ENCODE results near the gene NDUFB7.
A peak's percentile ranks its signal among the peaks of the same experiment; 100 is the strongest.

NDUFB7 gene

DNA sequence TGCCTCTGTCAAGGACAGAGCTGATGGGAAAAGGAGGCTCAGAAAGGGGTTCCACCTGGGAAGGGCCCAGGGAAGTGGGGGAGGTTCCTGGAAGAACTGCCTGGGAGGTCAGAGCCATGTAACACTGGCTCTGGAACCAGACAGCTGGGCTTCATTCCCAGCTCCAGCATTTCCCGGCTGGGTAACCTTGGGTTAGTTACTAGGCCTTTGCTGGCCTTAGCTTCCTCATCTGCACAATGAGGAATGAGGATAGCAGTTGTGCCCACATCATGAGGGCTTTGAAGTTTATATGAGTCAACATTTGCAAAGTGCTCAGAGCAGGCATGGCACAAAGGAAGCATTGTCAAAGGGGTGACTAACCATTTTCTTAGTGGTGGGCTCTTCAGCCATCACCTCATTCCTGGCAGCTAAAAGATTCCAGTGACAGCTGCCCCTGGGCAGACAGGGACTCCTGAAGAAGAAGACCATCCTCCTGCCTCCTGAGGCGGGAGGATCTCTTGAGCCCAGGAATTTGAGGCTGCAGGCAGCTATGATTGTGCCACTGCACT lies 51.9 kb downstream of the NDUFB7 start:
- DNase-seq: no peak

DNA sequence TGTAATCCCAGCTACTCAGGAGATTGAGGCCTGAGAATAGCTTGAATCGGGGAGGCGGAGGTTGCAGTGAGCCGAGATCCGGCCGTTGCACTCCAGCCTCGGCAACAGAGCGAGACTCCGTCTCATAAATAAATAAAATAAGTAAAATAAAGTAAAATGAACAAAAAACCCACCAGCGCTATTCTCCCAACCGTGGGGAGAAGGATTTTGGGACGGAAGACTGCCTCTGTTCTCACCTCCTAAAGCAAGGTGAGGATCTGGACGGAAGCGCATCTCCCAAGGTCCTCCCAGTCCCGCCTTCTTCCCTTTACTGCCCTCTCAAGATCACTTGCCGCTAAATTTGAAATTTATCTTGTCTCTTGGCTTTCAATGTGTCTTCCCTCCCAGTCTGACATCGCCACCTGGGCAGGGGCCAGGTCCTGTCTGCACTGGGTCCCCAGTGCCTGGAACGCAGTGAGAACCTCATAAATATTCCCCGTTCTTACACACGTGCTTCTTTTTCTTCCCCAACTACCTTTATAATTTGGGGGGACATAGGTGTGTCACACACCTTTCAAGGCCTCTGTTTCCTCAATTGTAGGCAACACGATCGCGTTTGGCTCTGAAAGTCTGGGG lies 52.5 kb downstream of the NDUFB7 start:
- no peak for DNase-seq

DNA sequence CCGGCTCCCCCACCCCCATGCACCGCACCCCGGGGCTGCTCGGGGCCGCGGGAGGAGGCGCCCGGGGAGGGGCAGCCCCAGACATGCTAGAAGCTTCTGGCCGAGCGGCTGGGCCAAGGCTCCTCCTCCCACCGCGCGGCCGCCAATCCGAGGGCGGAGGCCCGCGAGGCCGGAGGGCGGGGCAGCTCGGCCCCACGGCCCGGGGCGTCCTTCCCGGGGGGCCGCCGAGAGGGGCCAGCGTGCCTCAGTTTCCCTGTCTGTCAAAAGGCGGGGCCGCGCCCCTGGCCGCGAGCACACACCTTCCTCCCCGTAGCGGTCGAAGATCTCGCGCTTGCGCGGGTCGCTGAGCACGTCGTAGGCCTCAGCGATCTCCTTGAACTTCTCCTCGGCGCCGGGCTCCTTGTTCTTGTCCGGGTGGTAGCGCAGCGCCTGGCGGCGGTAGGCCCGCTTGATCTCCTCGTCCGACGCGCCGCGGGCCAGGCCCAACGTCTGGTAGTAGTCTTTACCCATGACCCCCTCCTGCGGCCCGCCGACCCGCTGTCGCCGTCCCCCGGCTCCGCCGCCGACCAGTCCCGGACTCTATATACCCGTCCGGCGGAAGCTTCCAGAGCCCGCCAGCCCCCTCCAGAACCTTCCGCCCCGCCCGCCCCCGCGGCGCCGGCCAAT lies 53.9 kb downstream of the NDUFB7 start, which contains the start of gene DNAJB1:
Gene DNAJB1 (minus strand): TSS at position 558 of the 666 bp plus-strand sequence. CDS start 48 bp downstream, at position 510.
- DNase-seq: peak; percentile 94

DNA sequence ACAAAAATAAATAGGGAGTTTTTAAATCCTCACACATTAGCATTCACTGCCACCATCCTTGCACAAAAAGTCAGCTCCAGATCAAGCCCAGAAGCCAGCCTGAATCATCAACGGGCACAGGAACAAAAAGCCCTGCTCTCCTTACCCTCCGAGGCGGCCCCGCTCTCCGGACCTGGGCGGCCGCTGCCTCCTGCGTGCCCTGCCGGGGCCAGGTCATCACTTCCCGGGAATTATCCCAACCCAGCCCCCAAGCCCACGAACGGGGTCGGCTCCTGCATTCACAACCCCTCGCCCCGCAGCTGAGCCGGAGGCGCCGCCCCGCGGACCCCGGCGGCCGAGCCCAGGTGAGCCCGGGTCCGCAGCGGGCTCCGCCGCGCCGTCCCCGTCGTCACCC lies 54.4 kb downstream of the NDUFB7 start:
- no peak for DNase-seq

DNA sequence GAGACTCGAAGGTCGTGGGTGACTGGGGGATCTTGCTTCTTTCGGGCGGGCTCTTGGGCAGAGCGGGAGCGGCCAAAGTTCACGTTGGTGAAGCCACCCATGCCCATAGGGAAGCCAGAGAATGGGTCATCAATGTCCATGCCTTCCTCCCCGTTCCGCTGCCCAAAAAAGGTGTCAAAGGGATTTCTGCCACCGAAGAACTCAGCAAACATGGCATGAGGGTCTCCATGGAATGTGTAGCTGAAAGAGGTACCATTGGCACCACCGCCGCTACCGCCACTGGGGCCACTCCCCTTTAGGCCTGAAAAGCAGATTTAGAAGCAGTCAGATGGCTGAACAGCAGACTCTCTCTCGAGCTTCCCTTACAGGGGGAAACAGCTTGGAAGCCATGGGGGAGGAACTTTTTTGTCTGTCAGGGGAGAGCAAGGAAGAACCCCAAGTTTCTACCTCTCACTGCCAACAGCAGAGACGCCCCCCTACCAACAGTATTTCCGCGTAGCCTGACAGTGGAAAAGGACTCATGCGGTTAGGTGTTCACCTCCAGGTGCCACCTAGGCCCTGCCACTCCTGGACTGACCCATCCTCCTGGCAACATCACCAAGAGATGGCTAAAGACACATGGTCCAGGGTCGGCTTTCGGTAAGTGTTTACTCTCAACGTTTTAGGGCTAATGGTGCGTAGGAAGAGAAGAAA lies 55.0 kb downstream of the NDUFB7 start:
- no peak for DNase-seq

All from OCI-M1 (cell line).